Colonic mucosa (tissue), 4 donors: ENCODE data around the gene LBHD2. TPM values are rescaled to one million over a fixed set of nuclear protein-coding genes. Genes with fewer than 3 reads are reported as not detected.

Experiments used
- DNase-seq: peaks from one replicate; pipeline ENCODE4 v3.0.0-alpha.2; 2020
- H3K27ac ChIP-seq: fragments of 200-600 bp; one replicate; pipeline ENCODE4 v1.8.0; 2021
- H3K27me3 ChIP-seq: fragments of 200-600 bp; one replicate; pipeline ENCODE4 v1.8.0; 2021
- H3K36me3 ChIP-seq: fragments of 200-600 bp; one replicate; pipeline ENCODE4 v1.8.0; 2021
- H3K4me1 ChIP-seq: fragments of 200-600 bp; one replicate; pipeline ENCODE4 v1.8.0; 2021; ENCODE audit warnings: mild to moderate bottlenecking
- H3K4me3 ChIP-seq: fragments of 200-600 bp; one replicate; pipeline ENCODE4 v1.8.0; 2021
- H3K9ac ChIP-seq, 2 donors: one replicate each; pipeline ENCODE4 v1.7.0; 2013; ENCODE audit warnings: control low read depth in 2 of 2, low read depth in 2 of 2, low read length in 2 of 2
- H3K9me3 ChIP-seq: fragments of 200-600 bp; one replicate; pipeline ENCODE4 v1.8.0; 2021
- CTCF ChIP-seq: fragments of 200-600 bp; IDR thresholded peaks from one replicate; pipeline ENCODE4 v1.8.0; 2022; ENCODE audit warnings: antibody characterized with exemption, mild to moderate bottlenecking
- intact Hi-C: fragments of 100-400 bp; cut with DNase I; formaldehyde crosslinking; loops from one replicate; pipeline ENCODE4 v1.14.1; 2022
- total RNA-seq, 2 donors: library from RNA; stranded (reverse); fragmentation: NEBNext Ultra II Directional in 1 of 2; extraction: Animal tissue kit (Norgen Biotek cat#: 25700) in 1 of 2; gene quantifications; one replicate each; pipeline ENCODE4 v1.2.1, GENCODE V29; 2021
- donor health status: healthy.
- donor health status: DM: no; HTN: no; CAD: no.
- donor health status: DM: no; HTN: no; CAD: no.

The LBHD2 gene
- total RNA-seq, 2 donors from 2014 or later: not detected

- intact Hi-C loops: no loop called here
- DNase-seq: no peak
- no peaks in the 10 kb centered on the region for H3K36me3 ChIP-seq
- H3K27ac ChIP-seq: no peak overlapping the region
- H3K9ac ChIP-seq: no peak overlapping the region
- peaks cover 6% of the 10 kb centered on the region for H3K4me1 ChIP-seq
- H3K9me3 ChIP-seq: no peaks in the 10 kb centered on the region
- TF ChIP-seq CTCF: no peak
- peaks cover 11% of the 10 kb centered on the region for H3K27me3 ChIP-seq
- H3K4me3 ChIP-seq: no peak overlapping the region
Observed at GRCh38 chr14:103136388-103137271, 52.6 kb downstream of the LBHD2 start.

- H3K4me3 ChIP-seq: no peak overlapping the region
- TF ChIP-seq CTCF: no peak
- H3K36me3 ChIP-seq: no peaks in the 10 kb centered on the region
- no peaks in the 10 kb centered on the region for H3K9me3 ChIP-seq
- H3K27me3 ChIP-seq: peaks cover 11% of the 10 kb centered on the region
- H3K27ac ChIP-seq: no peak overlapping the region
- no peak for DNase-seq
- peaks cover 6% of the 10 kb centered on the region for H3K4me1 ChIP-seq
- no peak overlapping the region for H3K9ac ChIP-seq
- intact Hi-C loops: no loop called here
Observed at GRCh38 chr14:103137689-103138300, 53.8 kb downstream of the LBHD2 start.

- Histone ChIP-seq H3K27ac (no peak overlapping the region), H3K9me3 (no peaks in the 10 kb centered on the region), H3K27me3 (peaks cover 11% of the 10 kb centered on the region), H3K4me3 (no peak overlapping the region), H3K36me3 (no peaks in the 10 kb centered on the region), H3K4me1 (peaks cover 6% of the 10 kb centered on the region), H3K9ac (peak overlapping the region in 1 of 2 donors; percentile 9)
- TF ChIP-seq CTCF: no peak
- intact Hi-C loops: no loop called here
- no peak for DNase-seq
Observed at GRCh38 chr14:103138301-103139131, 54.5 kb downstream of the LBHD2 start.

- Histone ChIP-seq H3K9me3 (no peaks in the 10 kb centered on the region), H3K4me1 (peaks cover 6% of the 10 kb centered on the region), H3K36me3 (no peaks in the 10 kb centered on the region), H3K4me3 (no peak overlapping the region), H3K9ac (peak overlapping the region in 1 of 2 donors; percentile 9), H3K27ac (no peak overlapping the region), H3K27me3 (peaks cover 11% of the 10 kb centered on the region)
- intact Hi-C loops: loop anchor here (5.0 kb wide), 1 partner anchor 32 kb away; no protein-coding TSS in a partner anchor
- TF ChIP-seq CTCF: no peak
- DNase-seq: no peak
Observed at GRCh38 chr14:103139132-103140025, 55.4 kb downstream of the LBHD2 start.

Other genes starting within 250 kb of the LBHD2 start
- 100 to 1,000 TPM; 186 to 239 TPM for gene AMN, start 161.5 kb upstream of the LBHD2 start, total RNA-seq
- gene CDC42BPB, start 26.7 kb upstream of the LBHD2 start, total RNA-seq: 10 to 100 TPM; 67.9 to 83.8 TPM
- gene EXOC3L4, start 10.5 kb downstream of the LBHD2 start, total RNA-seq: 10 to 100 TPM; 11.3 to 15.6 TPM
- 10 to 100 TPM; 10.5 to 26.9 TPM for gene TNFAIP2, start 39.3 kb downstream of the LBHD2 start, total RNA-seq